ENCODE measurements around the gene RPN2. TPM values are rescaled to one million over a fixed set of nuclear protein-coding genes. Genes with fewer than 3 reads are reported as not detected.

RPN2 gene
- total and polyA plus RNA-seq, 10 of the 15 experiments (the other 5 are each of a cell fraction or from before 2014, with no cell fraction given) = 148 to 365 (median 228) TPM

GRCh38 chr20:37152284-37152683 lies 26.8 kb upstream of the RPN2 start:
- WGBS (ENCODE audit: insufficient coverage, insufficient replicate concordance, low lambda C conversion rate, missing lambda C conversion rate) = 89% methylated on average over 7 of the region's 7 CpGs
- H4K20me1 ChIP-seq (ENCODE audit: control insufficient read depth, insufficient read depth) = no peaks in the 10 kb centered on the region
- no peak for FAIRE-seq
- ChIA-PET RAD21 (ENCODE audit: unreplicated experiment) (no interaction called here), CTCF (no interaction called here), POLR2A (interaction anchor here (0.7 kb wide), 1 partner anchor 676 kb away, joined by 7 read pairs; no protein-coding TSS in a partner anchor), SMC1A (ENCODE audit: uncharacterized antibody, unreplicated experiment) (no interaction called here)
- H3K27me3 ChIP-seq (replicated peaks in 1 of 2; ENCODE audit: control insufficient read depth in 2 of 2, insufficient read depth in 2 of 2, low read length in 1 of 2) = no peaks in the 10 kb centered on the region
- DNase-seq (ENCODE audit: low read depth, low spot score) = no peak
- no peaks in the 10 kb centered on the region for H3K36me3 ChIP-seq (ENCODE audit: control insufficient read depth in 2 of 2, insufficient read depth in 2 of 2, low read length in 1 of 2)
- no TSS peak for BruUV-seq (replicated peaks)
- TF ChIP-seq ATF7 (IDR thresholded peaks at IDR 0.05; ENCODE audit: low read depth) = no peak
- TF ChIP-seq BCL3 (IDR thresholded peaks at IDR 0.05; ENCODE audit: borderline replicate concordance, insufficient read depth, low read depth, low read length, poor library complexity, severe bottlenecking) = peak; percentile 31
- no peak overlapping the region for H3K27ac ChIP-seq (ENCODE audit: control insufficient read depth, insufficient read depth)
- ATAC-seq = no peak
- in situ Hi-C loops (cut with MboI) (no loop called here), intact Hi-C loops (cut with micrococcal nuclease; ENCODE audit: unreplicated experiment) (no loop called here)
- no peak overlapping the region for H3K9ac ChIP-seq (ENCODE audit: control insufficient read depth, insufficient read depth, low read length)
- no peak overlapping the region for H3K4me3 ChIP-seq
- no peak overlapping the region for H2AFZ ChIP-seq (ENCODE audit: control insufficient read depth, low read depth, low read length)
- H3K4me2 ChIP-seq (ENCODE audit: control insufficient read depth, insufficient read depth) = no peak overlapping the region
- H3K9me3 ChIP-seq (replicated peaks; ENCODE audit: control insufficient read depth, insufficient read depth, low read length) = no peaks in the 10 kb centered on the region
- no peaks in the 10 kb centered on the region for H3K4me1 ChIP-seq (ENCODE audit: control insufficient read depth, insufficient read depth, low read length)
- H3K79me2 ChIP-seq (ENCODE audit: control insufficient read depth, insufficient read depth, low read length) = no peaks in the 10 kb centered on the region

- no peak for ATAC-seq
- Histone ChIP-seq H3K4me1 (ENCODE audit: control insufficient read depth, insufficient read depth, low read length) (no peaks in the 10 kb centered on the region), H4K20me1 (ENCODE audit: control insufficient read depth, insufficient read depth) (no peaks in the 10 kb centered on the region), H3K4me2 (ENCODE audit: control insufficient read depth, insufficient read depth) (no peak overlapping the region), H3K27ac (ENCODE audit: control insufficient read depth, insufficient read depth) (no peak overlapping the region), H3K36me3 (ENCODE audit: control insufficient read depth in 2 of 2, insufficient read depth in 2 of 2, low read length in 1 of 2) (no peaks in the 10 kb centered on the region), H3K27me3 (replicated peaks in 1 of 2; ENCODE audit: control insufficient read depth in 2 of 2, insufficient read depth in 2 of 2, low read length in 1 of 2) (no peaks in the 10 kb centered on the region), H3K9me3 (replicated peaks; ENCODE audit: control insufficient read depth, insufficient read depth, low read length) (no peaks in the 10 kb centered on the region), H3K4me3 (no peak overlapping the region), H2AFZ (ENCODE audit: control insufficient read depth, low read depth, low read length) (no peak overlapping the region), H3K9ac (ENCODE audit: control insufficient read depth, insufficient read depth, low read length) (no peak overlapping the region), H3K79me2 (ENCODE audit: control insufficient read depth, insufficient read depth, low read length) (no peaks in the 10 kb centered on the region)
- CTCF ChIA-PET = interaction anchor here (1.8 to 2.0 kb wide), 2 partner anchors 24 to 37 kb away, joined by 8 to 10 read pairs; partner anchors contain the start of genes MROH8 and RPN2
- SMC1A ChIA-PET (ENCODE audit: uncharacterized antibody, unreplicated experiment) = no interaction called here
- in situ Hi-C loops (cut with MboI) (no loop called here), intact Hi-C loops (cut with micrococcal nuclease; ENCODE audit: unreplicated experiment) (no loop called here)
- DNase-seq (ENCODE audit: low read depth, low spot score) = no peak
- no TSS peak for BruUV-seq (replicated peaks)
- no peak for FAIRE-seq
- RAD21 ChIA-PET (ENCODE audit: unreplicated experiment) = interaction anchor here (1.1 kb wide), 1 partner anchor 17 kb away, joined by 3 read pairs; no protein-coding TSS in a partner anchor
- POLR2A ChIA-PET = no interaction called here
- 74% methylated on average over 6 of the region's 6 CpGs for WGBS (ENCODE audit: insufficient coverage, insufficient replicate concordance, low lambda C conversion rate, missing lambda C conversion rate)
- TF ChIP-seq CUX1 (IDR thresholded peaks at IDR 0.05; ENCODE audit: insufficient replicate concordance, low read depth, low read length) = no peak
- TF ChIP-seq ATF3 (IDR thresholded peaks at IDR 0.05; ENCODE audit: borderline replicate concordance, extremely low read depth, low read depth, low read length) = no peak
- TF ChIP-seq E4F1 (IDR thresholded peaks at IDR 0.05; ENCODE audit: borderline replicate concordance, partially characterized antibody) = no peak
- no peak for TF ChIP-seq LARP7 (IDR thresholded peaks at IDR 0.05)
Measured at GRCh38 chr20:37154684-37155298, 24.3 kb upstream of the RPN2 start.
